GM21360 (cell line): ENCODE results near the gene PDE3A.

ENCODE experiments used
- ATAC-seq: cut with Tn5 transposase; IDR thresholded peaks from one replicate; pipeline ENCODE4 v1.9.1; 2021; ENCODE audit warnings: mild to moderate bottlenecking, moderate library complexity; ENCODE audit not compliant: unreplicated experiment

PDE3A gene

DNA sequence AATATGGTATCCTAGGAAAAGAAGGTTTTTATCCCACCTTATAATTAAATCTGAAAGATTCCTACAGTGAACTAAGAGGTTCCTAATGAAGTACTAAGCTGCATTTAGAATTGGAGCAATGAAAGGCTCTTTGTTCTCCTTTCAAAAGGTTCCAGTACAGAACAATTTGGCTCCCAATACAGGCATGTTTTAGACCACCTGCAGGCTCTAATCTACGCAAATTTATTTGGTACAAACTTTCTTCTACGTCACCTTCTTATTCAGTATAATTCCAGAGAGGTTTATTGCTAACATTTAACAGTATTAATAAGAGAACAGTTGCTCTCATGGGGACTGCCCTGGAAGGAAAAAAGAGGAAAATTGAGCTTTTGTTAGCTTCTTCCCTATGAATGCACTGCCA, 289.2 kb downstream of the PDE3A start:
- no peak for ATAC-seq

DNA sequence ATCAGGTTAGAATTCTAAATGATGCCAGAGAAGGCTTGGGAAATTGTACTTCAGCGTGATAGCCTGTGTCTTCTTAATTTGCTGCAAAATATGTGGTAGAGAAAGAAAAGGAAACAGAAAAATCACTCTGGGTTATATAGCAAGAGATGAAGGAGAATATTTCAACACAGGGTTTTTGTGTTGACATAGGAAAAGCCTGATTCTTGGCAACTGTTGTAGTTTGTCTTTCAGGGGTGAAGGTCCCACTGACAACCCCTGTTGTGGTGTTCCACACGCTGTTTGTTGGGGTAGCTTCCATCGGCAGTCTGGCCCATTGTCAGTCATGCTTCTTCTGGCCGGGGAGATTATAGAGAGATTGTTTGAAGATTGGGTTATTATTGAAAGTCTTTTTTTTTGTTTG, 313.0 kb downstream of the PDE3A start:
- no peak for ATAC-seq

DNA sequence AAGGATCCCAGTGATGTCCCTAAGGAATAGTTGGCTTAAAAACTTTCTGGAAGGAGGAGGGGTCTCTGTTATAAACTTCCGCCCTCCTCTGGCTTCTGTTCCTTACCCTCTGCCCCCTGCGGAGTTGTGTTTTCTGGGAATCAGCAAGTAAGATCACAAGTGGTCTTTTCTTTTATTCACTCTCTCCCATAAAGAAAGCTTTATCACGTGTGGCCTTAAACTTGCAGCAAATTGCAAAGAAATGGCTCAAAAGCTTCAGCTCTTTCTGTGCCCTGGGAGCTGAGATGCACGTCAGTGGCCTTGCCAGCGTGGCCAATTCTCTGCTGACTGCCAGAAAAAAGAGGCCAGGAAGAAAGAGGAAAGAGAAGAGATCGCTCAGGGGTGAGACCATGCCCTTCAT, 326.9 kb downstream of the PDE3A start, which contains the start of gene SLCO1C1:
TSS of gene SLCO1C1 (plus strand) at position 101 of the 400 bp plus-strand sequence. CDS start 4,245 bp downstream, outside the sequence.
- ATAC-seq, result no peak

DNA sequence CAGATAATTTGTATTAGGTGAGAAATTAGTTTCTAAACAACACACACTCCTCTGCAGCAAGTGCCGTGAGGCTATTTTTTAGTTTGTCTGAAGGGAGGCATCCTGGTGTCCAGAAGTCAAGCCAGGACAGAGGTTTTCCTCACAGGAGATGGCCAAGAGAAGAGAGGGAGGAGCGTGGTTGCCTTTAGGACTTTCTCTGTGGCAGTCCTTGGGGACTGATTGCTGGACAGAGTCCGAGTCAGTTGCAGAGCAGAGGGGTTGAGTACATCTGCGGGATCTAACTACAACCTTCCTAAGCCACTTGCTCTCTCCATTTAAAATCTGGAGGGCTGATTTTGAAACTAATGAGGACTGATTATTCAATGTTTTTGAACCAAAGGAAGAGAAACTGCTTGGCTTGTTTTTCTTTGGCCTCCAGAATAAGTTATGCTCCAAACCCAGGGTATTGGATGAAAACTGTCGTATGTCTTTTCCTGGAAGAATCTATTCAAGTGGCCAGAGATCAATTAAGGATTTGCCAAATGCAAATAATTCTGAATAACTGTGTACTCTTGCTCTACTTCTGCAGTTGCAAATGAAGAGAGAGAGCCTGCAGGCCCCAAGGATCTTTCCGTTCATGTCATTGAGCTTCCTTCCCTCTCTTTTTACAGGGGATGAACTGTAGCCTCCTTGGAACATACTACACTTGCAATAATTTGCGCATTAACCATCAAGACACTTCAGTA, 328.0 kb downstream of the PDE3A start:
- no peak for ATAC-seq

DNA sequence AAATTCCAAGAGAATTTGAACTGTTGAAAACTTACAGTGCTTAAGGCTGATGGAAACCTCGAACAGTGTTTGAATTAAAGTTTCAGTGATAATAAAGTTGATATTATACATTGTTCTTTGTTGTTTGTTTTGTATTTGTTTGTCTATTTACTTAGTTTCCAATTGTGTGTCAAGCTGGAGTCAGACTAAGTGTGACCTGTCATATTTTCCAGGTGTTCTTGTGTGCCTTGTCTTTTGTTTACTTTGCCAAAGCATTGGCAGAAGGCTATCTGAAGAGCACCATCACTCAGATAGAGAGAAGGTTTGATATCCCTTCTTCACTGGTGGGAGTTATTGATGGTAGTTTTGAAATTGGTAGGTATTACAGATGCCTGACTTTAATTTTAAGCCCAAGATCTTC, 332.8 kb downstream of the PDE3A start:
- no peak for ATAC-seq

DNA sequence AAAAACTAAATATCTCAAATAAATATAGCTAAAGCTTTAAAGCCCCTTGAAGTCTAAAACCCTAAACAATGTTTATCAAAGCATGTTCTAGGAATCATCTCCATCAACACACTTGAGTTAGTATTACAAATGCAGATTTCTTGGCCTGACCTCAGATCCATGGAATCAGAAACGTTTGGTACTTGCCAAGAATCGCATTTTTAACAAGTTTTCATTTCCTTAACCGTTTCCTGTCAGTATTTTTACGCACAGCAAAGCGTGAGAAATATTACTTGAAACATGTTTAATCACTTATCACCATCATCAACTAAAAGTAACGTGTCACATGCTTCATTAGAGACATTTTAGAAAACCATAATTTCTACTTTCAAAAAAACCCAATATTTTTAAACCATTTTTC, 336.5 kb downstream of the PDE3A start:
- no peak for ATAC-seq

DNA sequence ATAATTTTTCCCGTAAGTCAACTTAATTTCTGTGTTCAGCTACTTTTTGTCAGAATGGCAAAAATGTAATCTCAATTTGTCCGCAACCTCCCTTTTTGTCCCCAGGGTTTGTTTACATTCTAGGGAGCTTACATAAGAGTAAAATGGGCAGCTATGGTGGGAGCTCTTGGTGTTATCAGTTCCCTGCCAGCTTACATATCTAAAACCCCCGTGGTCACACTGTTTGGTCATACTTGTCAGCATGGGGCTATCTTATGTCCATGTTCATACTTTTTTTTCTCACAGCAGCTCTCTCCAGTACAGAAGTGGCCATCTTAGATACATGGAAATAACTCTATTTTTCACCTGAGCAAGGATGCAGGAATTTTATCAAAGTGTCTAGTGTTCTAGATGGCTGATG, 343.5 kb downstream of the PDE3A start:
- no peak for ATAC-seq

DNA sequence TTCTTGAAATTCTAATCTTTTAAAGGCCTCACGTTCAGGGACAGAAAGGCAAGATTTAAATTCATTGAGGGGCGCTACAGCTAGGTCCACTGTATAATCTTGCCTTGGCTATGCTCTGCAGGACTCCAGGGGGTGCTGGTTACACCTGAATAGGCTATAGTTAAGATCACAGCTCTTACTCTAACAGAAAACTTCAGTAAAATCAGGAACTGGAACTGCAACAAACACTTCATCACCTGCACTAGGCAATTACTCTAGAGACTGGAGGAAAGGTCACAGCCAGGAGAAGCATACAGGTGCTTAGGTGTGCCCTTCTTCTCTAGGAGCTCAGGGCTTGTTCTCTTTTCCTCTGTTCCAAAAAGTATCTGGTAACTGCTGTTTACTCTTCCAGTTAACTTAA, 347.7 kb downstream of the PDE3A start:
- ATAC-seq, result no peak

DNA sequence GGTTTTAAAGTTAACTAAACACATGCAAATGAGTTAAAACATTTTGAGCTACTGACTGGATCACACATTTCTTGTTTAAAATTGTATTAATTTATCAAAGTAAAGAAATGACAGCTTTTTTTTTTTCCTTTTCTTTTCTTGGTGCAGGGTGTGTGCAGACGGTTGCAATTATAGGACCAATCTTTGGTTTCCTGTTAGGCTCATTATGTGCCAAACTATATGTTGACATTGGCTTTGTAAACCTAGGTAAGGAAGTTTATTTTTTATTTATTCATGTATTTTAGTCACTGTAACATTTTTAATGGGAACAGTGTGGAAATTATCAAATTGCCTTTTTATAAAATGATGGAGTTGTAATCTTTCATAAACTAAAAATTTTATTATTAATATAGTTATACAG, 348.6 kb downstream of the PDE3A start:
- no peak for ATAC-seq

DNA sequence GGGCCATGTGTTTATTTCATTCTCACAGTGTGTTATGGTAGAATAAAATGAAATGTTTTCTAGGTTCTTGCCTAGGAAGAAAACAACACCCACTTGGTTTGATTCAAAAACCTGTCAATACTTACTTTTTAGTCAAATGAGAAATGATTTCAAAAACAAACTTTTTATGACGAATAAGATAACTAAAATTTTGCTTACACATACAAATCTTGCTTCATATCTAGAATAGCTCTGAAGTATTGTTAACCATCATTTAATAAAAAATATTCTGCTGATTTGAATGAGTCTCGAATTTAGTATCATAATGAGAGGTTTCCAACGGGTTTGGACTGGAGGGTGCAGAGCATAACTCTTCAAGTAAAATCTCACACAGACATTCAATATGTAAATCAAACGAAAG, 350.0 kb downstream of the PDE3A start:
- ATAC-seq, result no peak

DNA sequence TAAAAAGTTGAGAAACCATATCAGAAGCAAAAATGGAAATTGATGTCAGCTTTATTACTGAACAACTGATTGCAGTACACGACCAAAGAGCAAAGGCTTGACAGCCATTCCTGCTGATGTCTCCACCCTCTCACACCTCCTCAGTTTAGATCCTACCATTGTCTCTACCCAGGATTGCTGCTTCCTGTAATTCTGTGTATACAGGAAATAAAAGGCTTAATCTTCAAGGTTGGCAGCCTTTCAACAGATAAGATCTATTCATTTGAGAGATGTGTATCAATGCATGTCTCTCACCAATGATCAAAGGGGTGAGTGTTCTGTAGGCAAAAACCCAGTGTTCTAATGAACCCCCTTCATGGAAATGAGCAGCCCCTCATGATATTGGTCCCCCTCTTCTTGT, 353.8 kb downstream of the PDE3A start:
- no peak for ATAC-seq

DNA sequence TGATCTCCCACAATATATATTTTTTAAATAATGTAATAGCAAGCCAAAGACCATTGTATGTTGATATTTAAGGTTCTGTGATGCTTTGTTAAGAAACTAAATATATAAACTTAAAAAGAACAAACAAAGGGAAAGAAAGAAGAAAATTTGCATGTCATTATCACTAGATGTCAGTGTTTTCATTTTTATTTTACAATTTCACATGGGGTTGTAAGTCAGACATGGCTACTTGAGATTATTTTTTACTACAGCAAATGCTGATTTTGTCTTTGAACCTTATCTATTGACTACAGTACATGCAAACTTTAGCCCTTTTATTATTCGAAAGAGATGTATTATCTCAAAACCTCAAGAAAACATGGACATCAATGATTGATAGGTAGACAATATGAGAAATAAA, 362.9 kb downstream of the PDE3A start:
- no peak for ATAC-seq
